NCI-H2196 (cell line): ENCODE data around the gene FZD8.

ENCODE experiments used
- DNase-seq: peaks from one replicate; lab custom pipeline; 2025; ENCODE audit not compliant: unreplicated experiment; lab: John Stamatoyannopoulos, UW

The FZD8 gene

GRCh38 chr10:35607475-35608327 lies 34.4 kb downstream of the FZD8 start:
- DNase-seq = no peak

- DNase-seq = no peak
These were observed 35.7 kb downstream of the FZD8 start for GRCh38 chr10:35606430-35606829.

GRCh38 chr10:35605191-35605590 lies 36.9 kb downstream of the FZD8 start, which contains the start of gene GJD4:
Gene GJD4, plus strand, starts transcription at chr10:35605341. Its CDS starts 227 bp downstream, at chr10:35605568.
- DNase-seq = no peak

GRCh38 chr10:35600193-35600592 lies 41.9 kb downstream of the FZD8 start:
- no peak for DNase-seq

GRCh38 chr10:35598379-35598778 lies 43.7 kb downstream of the FZD8 start:
- no peak for DNase-seq

GRCh38 chr10:35595106-35595505 lies 47.0 kb downstream of the FZD8 start:
- no peak for DNase-seq

- DNase-seq = no peak
These were observed 47.7 kb downstream of the FZD8 start for GRCh38 chr10:35594115-35595079.

- DNase-seq = no peak
These were observed 49.7 kb downstream of the FZD8 start for GRCh38 chr10:35592441-35592840.

GRCh38 chr10:35588836-35589235 lies 53.3 kb downstream of the FZD8 start:
- DNase-seq = no peak
